Natural killer cell (primary cell): Measurements from ENCODE around the gene SAG. TPM values are rescaled to one million over a fixed set of nuclear protein-coding genes. Genes with fewer than 3 reads are reported as not detected.

Experiments used
- ATAC-seq, 3 donors: fragments of 150-1000 bp in 2 of 3; fragments of 200-7000 bp in 1 of 3; cut with Tn5 transposase; 1 replicate in 1 of 3; 2 replicates in 2 of 3; pipeline ENCODE4 v1.10.0; 2021; ENCODE audit warnings: mild to moderate bottlenecking in 2 of 3, moderate library complexity in 2 of 3
- DNase-seq, 2 donors: peaks; one replicate each; pipeline versions ENCODE4 v3.0.0 to v3.0.0-alpha.2; 2013 to 2021; ENCODE audit warnings: mixed read lengths in 1 of 2
- H3K27ac ChIP-seq: one replicate; pipeline ENCODE4 v1.5.1; 2013; ENCODE audit warnings: mild to moderate bottlenecking, low read length
- H3K27me3 ChIP-seq: one replicate; pipeline ENCODE4 v1.6.1; 2013; ENCODE audit warnings: low read length; ENCODE audit not compliant: control insufficient read depth, insufficient read depth
- H3K36me3 ChIP-seq: one replicate; pipeline ENCODE4 v1.6.1; 2013; ENCODE audit warnings: low read length; ENCODE audit not compliant: control insufficient read depth, insufficient read depth
- H3K4me1 ChIP-seq: one replicate; pipeline ENCODE4 v1.6.1; 2013; ENCODE audit warnings: low read length; ENCODE audit not compliant: control insufficient read depth, insufficient read depth
- H3K4me3 ChIP-seq: one replicate; pipeline ENCODE4 v1.5.1; 2013; ENCODE audit warnings: low read length
- H3K9me3 ChIP-seq: one replicate; pipeline ENCODE4 v1.6.1; 2013; ENCODE audit warnings: low read length; ENCODE audit not compliant: control insufficient read depth, insufficient read depth
- H3K27ac Mint-ChIP-seq, 2 donors: one replicate each; pipeline ENCODE4 v1.8.0; 2022; ENCODE audit warnings: mild to moderate bottlenecking in 2 of 2, mixed read lengths in 2 of 2, moderate library complexity in 1 of 2
- H3K27me3 Mint-ChIP-seq, 2 donors: one replicate each; pipeline ENCODE4 v1.8.0; 2022; ENCODE audit warnings: low read depth in 2 of 2, mixed read lengths in 2 of 2
- H3K36me3 Mint-ChIP-seq: one replicate; pipeline ENCODE4 v1.8.0; 2022; ENCODE audit warnings: mixed read lengths
- H3K4me1 Mint-ChIP-seq, 2 donors: one replicate each; pipeline ENCODE4 v1.8.0; 2022; ENCODE audit warnings: mixed read lengths in 2 of 2
- H3K4me3 Mint-ChIP-seq: one replicate; pipeline ENCODE4 v1.8.0; 2022; ENCODE audit warnings: mild to moderate bottlenecking, moderate library complexity, mixed read lengths
- H3K9me3 Mint-ChIP-seq, 2 donors: one replicate each; pipeline ENCODE4 v1.8.0; 2022; ENCODE audit warnings: mixed read lengths in 2 of 2
- WGBS: methylation state at CpG from one replicate; pipeline ENCODE4 v1.1.7; 2013; ENCODE audit warnings: missing lambda C conversion rate; ENCODE audit not compliant: insufficient coverage; 5-methylcytosine and 5-hydroxymethylcytosine counted together
- intact Hi-C: fragments of 100-400 bp; cut with micrococcal nuclease; formaldehyde crosslinking; loops from one replicate; pipeline ENCODE4 v1.14.2; 2022
- total RNA-seq, 4 donors: library from RNA; stranded (reverse); fragments of 120-200 nt in 1 of 4; gene quantifications; one replicate each; pipeline versions ENCODE4 v1.2.3 to v1.2.4, GENCODE V29; 2013 to 2022
- TF ChIP-seq, protein P1 (sequence below): fragments of 200-600 bp; IDR thresholded peaks from one replicate; pipeline ENCODE4 v1.8.0; 2022; ENCODE audit warnings: antibody characterized with exemption

The SAG gene
- total RNA-seq, 3 donors from 2014 or later (not counting 1 experiment from before 2014, with no cell fraction given) = 0.11 to 0.33 (median 0.12) TPM

- Histone ChIP-seq H3K27me3 (no peaks in the 10 kb centered on the region), H3K27ac (no peak overlapping the region), H3K4me3 (no peak overlapping the region), H3K4me1 (peaks cover 25% of the 10 kb centered on the region), H3K9me3 (no peaks in the 10 kb centered on the region), H3K36me3 (peaks cover 33% of the 10 kb centered on the region)
- DNase-seq (no peak), ATAC-seq (no peak)
- peaks cover 60 to 61% of the 10 kb centered on the region in 2 donors for H3K4me1 Mint-ChIP-seq
- TF ChIP-seq, protein P1, sequence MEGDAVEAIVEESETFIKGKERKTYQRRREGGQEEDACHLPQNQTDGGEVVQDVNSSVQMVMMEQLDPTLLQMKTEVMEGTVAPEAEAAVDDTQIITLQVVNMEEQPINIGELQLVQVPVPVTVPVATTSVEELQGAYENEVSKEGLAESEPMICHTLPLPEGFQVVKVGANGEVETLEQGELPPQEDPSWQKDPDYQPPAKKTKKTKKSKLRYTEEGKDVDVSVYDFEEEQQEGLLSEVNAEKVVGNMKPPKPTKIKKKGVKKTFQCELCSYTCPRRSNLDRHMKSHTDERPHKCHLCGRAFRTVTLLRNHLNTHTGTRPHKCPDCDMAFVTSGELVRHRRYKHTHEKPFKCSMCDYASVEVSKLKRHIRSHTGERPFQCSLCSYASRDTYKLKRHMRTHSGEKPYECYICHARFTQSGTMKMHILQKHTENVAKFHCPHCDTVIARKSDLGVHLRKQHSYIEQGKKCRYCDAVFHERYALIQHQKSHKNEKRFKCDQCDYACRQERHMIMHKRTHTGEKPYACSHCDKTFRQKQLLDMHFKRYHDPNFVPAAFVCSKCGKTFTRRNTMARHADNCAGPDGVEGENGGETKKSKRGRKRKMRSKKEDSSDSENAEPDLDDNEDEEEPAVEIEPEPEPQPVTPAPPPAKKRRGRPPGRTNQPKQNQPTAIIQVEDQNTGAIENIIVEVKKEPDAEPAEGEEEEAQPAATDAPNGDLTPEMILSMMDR = no peak
- peaks cover 15% of the 10 kb centered on the region for H3K36me3 Mint-ChIP-seq
- WGBS = 92% methylated on average over 6 of the region's 10 CpGs
- H3K27ac Mint-ChIP-seq = peak overlapping the region; percentile 51 to 69
- H3K27me3 Mint-ChIP-seq = no peaks in the 10 kb centered on the region
- no peaks in the 10 kb centered on the region for H3K9me3 Mint-ChIP-seq
- intact Hi-C loops = no loop called here
- no peak overlapping the region for H3K4me3 Mint-ChIP-seq
These were observed 68.1 kb downstream of the SAG start for GRCh38 chr2:233375490-233376314.

- no peaks in the 10 kb centered on the region for H3K9me3 ChIP-seq
- peak overlapping the region; percentile 74 for H3K27ac ChIP-seq
- 89% methylated on average over 6 of the region's 6 CpGs for WGBS
- no peak for ATAC-seq
- peaks cover 7% of the 10 kb centered on the region for H3K36me3 Mint-ChIP-seq
- TF ChIP-seq, protein P1 = no peak
- H3K4me3 Mint-ChIP-seq = peak overlapping the region; percentile 54
- peaks cover 52% of the 10 kb centered on the region for H3K4me1 ChIP-seq
- no peaks in the 10 kb centered on the region for H3K27me3 ChIP-seq
- peaks cover 21% of the 10 kb centered on the region for H3K36me3 ChIP-seq
- H3K27me3 Mint-ChIP-seq = no peaks in the 10 kb centered on the region
- peaks cover 71 to 72% of the 10 kb centered on the region in 2 donors for H3K4me1 Mint-ChIP-seq
- intact Hi-C loops = no loop called here
- no peak overlapping the region for H3K4me3 ChIP-seq
- DNase-seq = no peak
- H3K27ac Mint-ChIP-seq = peak overlapping the region; percentile 66 to 81
- no peaks in the 10 kb centered on the region for H3K9me3 Mint-ChIP-seq
These were observed 71.4 kb downstream of the SAG start for GRCh38 chr2:233379034-233379433.

DNA sequence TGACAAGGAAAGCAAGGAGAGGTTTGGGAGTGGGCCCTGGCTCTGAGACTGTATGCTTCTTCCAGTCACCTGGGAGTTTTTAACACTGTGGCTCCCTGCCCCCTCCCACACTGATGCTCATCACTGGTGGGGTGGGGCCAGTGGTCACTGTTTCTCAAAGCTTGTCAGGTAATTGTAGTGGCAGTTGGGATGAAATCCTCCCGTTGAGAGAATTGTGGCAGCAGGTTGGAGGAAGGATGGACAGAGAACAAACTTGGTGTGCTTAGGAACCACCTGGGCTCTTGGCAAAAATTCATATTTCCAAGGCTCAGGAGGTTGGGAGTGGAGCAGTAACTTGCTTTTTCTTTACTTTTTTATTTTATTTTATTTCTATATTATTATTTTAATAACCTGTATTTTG is 71.8 kb downstream of the SAG start:
- peak overlapping the region; percentile 66 to 81 for H3K27ac Mint-ChIP-seq

More for the DNA sequence above, 71.8 kb downstream of the SAG start:
- TF ChIP-seq, protein P1 = no peak
- H3K9me3 Mint-ChIP-seq = no peaks in the 10 kb centered on the region
- peaks cover 76% of the 10 kb centered on the region in 2 donors for H3K4me1 Mint-ChIP-seq
- Histone ChIP-seq H3K36me3 (peaks cover 19% of the 10 kb centered on the region), H3K9me3 (no peaks in the 10 kb centered on the region), H3K4me1 (peaks cover 56% of the 10 kb centered on the region), H3K27ac (peak overlapping the region; percentile 74), H3K4me3 (no peak overlapping the region), H3K27me3 (no peaks in the 10 kb centered on the region)
- H3K27me3 Mint-ChIP-seq = no peaks in the 10 kb centered on the region
- ATAC-seq (no peak), DNase-seq (no peak)
- intact Hi-C loops = no loop called here
- H3K36me3 Mint-ChIP-seq = peaks cover 7% of the 10 kb centered on the region
- H3K4me3 Mint-ChIP-seq = peak overlapping the region; percentile 54
- WGBS = 64% methylated on average over 1 of the region's 1 CpG
